ENCODE measurements around the gene STIM1. TPM values are rescaled to one million over a fixed set of nuclear protein-coding genes. Genes with fewer than 3 reads are reported as not detected.
"Not testable (repeated sequence)": the region's sequence is repeated elsewhere in the genome, so short reads cannot be mapped to it uniquely, and the experiment has no call there.

STIM1 gene
- polyA plus RNA-seq, 4 donors = 33.6 to 40.7 (median 37.5) TPM

DNA sequence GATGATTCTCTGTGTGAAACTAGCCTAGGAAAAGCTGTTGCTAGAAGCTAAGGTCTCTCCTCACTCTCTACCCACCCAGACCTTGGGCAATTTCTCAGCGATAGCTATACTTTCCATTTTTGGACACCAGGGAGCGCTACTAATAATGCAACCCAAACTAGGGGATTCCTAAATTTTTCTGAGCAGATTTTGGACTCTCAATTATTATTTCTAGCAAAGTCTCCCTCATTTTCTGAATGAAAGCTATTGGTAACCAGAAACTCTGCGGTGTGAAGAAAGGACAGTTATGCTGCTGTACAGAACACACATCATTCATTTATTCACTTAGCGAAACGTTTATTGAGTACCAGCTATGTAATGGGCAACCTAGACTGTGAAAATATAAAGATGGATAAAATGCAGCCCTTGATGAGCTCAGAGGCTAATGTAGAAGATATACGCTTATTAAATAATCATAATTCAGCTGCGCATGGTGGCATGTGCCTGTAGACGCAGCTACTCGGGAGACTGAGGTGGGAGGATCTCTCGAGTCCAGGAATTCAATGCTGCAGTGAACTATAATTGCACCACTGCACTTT is 6.1 kb upstream of the STIM1 start:
- peak in 1 of 4 donors; percentile 43 for DNase-seq (ENCODE audit: low read depth in 4 of 4, low spot score in 2 of 4)

DNA sequence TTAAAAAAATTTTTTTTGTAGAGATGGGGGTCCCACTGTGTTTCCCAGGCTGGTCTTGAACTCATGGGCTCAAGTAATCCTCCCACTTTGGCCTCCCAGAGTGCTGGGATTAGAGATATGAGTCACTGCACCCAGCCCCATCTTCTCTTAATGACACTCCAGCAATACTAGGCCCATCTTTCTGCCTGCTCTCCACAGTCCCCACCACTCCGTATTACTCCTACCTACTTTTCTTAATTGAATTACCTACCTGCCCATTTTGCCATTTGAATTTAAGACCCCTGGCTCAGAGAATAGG is 2.0 kb upstream of the STIM1 start:
- DNase-seq (ENCODE audit: low read depth in 4 of 4, low spot score in 2 of 4) = no peak

DNA sequence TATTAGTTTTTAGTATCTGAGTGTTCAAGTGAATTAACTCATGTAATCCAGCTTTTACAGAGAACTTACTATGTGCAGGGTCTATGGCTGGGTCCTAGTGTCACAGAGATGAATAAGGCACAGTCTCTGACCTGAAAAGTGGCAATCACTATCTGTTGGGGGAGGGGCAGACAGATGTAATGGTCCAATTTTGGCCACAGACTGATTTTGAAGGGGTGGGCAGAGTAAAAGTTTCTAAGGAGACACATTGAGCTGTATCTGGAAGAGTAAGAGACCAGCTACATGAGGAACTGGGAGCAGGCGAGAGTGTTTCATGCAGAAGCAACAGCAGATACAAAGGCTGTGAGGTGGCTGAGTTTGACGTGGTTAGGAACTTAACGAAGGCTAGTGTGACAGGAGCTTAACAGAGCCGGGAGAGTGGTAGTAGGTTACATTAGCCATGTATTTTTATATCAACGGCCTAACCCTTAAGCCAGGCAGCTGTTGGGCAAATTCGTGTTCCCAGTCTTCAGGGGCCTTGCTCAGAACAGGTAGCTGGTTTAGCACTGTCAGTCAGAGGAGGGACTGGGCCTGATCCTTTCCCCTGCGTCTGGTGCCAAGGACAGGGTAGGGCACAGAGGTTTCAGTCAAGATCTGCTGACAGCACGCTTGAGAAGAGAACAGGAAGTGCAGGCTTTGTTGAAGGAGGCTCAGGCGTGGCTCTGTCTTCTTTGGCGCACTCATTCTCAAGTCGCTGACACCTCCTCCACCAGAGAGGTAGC is 1.4 kb upstream of the STIM1 start:
- no peak for DNase-seq (ENCODE audit: low read depth in 4 of 4, low spot score in 2 of 4)

DNA sequence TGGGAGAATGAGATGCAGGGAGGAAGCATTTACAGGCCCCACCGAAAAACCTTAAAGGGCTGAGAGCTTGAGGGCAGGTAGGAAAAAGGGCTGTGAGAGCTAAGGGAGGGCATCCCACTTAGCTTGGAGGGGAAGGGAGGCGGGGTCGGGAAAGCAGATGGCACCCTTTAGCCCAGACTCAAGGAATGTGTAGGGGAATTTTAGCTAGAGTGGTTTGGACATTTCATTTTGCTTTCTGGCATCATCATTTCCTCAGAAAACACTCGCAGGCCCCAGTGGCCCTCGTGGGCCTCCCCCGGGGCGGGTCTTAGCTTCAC is 846 bp upstream of the STIM1 start:
- DNase-seq (ENCODE audit: low read depth in 4 of 4, low spot score in 2 of 4) = no peak

DNA sequence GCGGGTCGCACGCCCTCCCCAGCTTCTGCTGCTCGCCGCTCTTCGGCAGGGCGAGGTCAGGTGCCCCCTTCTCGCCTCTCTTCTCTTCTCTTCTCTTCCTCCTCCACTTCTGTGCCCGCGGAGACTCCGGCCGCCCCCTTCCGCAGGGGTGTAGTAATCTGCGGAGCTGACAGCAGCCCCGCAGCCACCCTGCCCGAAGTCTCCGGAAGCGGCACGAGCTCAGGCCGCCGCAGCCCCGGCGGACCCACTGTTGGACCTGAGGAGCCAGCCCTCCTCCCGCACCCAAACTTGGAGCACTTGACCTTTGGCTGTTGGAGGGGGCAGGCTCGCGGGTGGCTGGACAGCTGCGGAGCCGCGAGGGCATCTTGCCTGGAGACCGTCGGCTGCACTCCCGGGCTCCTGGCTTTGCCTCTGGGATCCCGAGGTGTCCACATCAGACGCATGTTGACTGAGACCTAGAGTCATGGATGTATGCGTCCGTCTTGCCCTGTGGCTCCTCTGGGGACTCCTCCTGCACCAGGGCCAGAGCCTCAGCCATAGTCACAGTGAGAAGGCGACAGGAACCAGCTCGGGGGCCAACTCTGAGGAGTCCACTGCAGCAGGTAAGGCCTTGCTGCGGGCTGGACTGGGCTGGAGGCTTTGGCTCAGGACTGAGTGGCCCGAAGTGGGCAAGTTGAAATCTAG is 486 bp downstream of the STIM1 start:
- DNase-seq (ENCODE audit: low read depth in 4 of 4, low spot score in 2 of 4) = no peak

DNA sequence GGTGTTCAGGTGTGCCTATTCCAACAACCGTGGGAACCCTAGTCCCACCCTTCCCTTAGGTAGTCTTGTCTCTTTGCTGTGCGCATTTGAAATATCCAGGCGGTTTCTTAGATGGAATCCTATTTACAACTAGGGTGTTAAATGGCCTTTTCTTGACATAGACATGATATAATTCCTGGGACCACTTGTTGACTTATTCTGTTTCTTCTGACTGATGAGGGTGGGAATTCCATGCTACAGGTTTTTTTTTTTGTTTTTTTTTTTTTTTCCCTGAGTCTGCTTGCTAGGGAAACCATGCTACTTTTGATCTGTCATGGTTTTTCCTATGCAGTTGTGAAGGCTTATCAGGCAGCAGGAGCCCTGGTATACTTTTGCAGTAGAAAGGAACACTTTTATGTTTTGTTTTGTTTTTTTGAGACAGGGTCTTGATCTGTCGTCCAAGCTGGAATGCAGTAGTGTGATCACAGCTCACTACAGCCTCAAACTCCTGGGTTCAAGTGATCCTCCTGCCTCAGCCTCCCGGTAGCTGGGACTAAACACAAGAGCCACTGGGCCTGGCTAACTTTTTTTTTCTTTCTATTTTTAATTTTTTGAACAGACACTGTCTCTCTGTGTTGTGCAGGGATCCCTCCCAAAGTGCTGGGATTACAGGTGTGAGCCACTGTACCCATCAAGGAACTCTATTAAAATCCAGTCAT is 1.5 kb downstream of the STIM1 start:
- no peak for DNase-seq (ENCODE audit: low read depth in 4 of 4, low spot score in 2 of 4)

DNA sequence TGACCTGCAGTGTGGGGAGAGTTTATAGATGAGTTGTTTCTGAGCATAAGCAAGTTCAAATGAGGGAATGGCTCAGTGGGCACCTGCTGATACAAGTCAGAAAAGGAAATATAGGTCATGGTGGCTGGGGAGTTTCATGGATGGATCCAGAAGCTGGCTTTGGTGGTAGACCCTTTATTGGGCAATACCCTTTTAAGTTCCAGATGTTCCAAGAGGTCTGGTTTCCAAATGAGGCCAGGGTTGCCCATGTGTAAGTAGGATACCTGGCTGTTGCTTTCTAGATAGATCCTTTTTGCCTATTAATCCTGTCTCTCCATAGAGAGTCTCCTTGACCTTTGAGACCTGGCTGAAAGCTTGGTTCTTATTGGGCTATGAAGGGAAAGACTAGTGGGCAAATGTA is 2.2 kb downstream of the STIM1 start:
- no peak for DNase-seq (ENCODE audit: low read depth in 4 of 4, low spot score in 2 of 4)

DNA sequence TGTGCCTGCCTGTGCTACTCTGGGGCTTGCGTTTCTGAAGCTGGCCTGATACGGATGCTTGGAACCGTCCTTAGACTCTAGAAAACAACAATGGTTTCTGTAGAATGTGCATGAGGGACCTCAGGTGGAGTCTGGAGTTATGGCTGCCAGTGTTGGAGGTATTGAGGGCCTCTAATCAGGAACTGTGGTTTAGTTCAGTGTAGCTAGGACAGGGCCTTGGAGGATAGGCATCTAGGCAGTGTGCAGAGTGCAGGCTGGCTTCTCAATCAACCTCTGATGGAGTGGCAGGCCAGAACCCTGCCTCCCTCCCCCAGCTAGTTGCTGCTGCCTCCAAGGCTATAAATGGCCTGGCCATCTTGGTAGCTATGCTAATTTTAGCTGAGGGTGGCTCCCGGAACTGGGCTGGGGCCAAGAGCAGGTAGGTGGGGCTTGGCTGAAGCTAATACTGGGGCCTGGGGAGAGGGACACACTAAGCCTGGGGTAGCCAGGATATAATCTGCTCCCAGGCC is 4.0 kb downstream of the STIM1 start:
- DNase-seq (ENCODE audit: low read depth in 4 of 4, low spot score in 2 of 4) = no peak

DNA sequence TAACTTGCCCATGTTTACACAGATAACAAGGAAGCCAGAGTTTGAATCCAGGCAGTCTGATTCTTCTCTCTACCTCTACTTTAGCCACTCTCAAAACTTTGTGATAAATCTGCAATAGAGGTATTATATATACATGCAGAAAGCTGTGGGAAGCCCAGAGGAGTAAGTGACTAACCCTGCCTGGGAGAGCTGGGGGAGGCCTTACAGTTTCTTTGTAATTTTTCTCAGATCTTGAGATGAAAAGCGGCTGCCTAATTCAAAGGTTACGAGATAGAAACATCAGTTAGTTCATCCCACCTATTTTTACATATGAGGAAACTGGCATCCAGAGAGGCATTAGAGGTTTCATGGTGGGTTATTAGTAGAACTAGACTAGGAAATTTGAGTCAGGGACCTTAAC is 4.9 kb downstream of the STIM1 start:
- no peak for DNase-seq (ENCODE audit: low read depth in 4 of 4, low spot score in 2 of 4)

DNA sequence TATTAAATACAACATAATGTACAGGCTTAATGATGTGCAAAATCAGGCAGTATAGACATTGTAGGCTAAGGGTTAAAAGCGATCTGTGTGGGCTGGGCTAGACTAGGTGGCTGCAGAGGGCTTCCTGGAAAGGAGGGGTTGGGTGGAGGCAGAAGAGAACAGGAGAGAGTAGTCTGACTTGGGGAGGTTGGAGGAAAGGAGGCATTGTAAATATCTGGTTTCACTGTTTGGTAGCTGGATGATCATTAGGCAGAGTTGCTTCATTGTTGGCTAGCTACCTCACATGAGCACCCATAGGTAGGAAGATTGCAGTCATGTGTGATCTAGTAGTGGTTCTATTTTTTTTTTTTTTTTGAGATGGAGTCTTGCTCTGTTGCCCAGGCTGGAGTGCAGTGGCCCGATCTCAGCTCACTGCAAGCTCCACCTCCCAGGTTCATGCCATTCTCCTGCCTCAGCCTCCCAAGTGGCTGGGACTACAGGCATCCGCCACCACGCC is 5.5 kb downstream of the STIM1 start:
- not testable (repeated sequence) for DNase-seq (ENCODE audit: low read depth in 4 of 4, low spot score in 2 of 4)

DNA sequence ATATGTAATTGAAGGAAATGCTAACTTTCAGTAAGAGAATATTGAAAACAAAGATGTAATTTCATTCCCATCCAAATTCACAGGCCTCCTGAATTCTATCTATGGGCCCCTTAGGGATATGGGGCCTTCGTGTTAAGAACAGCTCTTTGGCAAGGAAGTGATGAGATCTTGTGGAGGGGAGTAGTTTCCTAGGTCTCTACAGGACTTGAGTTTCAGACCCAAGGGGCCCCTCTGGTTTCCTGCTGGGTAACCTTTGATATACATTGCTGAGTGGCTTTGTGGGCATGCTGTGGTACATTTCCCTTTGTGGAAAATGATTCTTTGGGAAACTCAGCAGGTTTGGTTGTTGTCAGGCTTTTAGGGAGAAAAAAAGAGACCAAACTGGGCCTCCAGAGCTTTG is 6.2 kb downstream of the STIM1 start:
- DNase-seq (ENCODE audit: low read depth in 4 of 4, low spot score in 2 of 4) = no peak

DNA sequence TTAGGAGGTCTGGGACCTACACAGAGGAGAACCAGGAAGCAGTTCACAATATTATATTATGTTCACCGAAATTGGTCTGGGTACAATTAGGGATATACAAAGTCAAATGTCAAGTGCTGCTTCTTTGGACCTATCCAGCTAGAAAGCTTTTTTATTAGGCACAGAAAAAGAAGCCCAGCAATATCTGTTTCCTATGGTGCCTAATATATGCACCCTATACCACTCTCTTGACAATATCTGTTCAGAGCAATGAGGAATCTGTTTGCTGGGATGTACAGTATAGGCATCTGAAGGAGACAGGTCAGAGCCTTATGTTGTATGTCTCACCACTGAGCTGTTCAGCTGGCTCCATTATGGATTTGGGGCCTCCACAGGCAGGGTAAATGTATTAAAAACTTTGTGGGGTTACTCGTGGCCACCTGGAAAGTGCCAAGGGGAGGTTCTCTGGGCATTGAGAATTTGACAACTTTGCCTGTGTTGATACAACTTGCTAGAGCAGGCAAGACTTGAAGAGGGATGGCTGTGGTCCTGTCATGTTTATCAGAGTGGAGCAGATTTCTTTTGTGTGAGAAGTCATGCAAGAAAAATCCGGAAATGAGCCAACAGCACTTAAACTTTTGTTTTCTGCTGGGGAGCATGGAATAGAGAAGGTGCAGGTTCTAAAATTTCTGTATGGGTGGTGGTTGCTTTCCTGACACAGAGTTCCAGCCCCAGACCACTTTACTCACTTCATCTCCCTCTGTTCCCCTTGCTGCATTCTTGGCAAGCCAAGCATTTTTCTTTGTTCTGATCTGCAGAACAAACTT is 10.1 kb downstream of the STIM1 start:
- DNase-seq (ENCODE audit: low read depth in 4 of 4, low spot score in 2 of 4) = no peak

DNA sequence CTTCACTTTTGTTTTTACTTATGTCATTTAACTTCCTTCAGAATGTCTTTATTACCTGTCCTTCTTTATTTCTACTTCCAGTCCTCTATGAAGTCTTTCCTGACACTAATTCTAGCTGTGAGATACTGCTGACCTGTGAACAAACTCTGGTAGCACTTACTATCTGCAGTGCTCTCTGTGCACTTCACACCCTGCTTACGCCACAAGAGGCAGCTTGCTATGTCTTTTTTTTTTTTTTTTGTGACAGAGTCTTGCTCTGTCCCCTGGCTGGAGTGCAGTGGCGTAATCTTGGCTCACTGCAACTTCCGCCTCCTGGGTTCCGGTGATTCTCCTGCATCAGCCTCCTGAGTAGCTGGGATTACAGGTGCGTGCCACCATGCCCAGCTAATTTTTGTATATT is 10.7 kb downstream of the STIM1 start:
- no peak for DNase-seq (ENCODE audit: low read depth in 4 of 4, low spot score in 2 of 4)

DNA sequence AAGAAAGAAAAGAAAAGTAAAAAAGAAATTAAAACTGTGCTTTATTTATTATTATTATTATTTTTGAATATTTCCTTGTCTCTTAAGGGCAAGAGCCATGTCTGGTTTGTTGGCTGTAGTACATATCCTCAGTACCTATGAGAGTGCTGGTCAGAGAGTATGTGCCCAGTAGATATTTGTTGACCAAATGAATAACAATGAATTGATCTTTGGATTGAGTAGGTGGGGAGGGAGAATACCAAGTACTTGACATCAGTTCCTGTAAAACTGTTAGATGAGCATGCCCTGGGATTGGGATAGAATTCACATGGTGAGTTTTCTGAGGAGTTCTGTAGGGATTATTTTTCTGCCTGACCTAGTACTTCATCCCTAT is 11.4 kb downstream of the STIM1 start:
- no peak for DNase-seq (ENCODE audit: low read depth in 4 of 4, low spot score in 2 of 4)

DNA sequence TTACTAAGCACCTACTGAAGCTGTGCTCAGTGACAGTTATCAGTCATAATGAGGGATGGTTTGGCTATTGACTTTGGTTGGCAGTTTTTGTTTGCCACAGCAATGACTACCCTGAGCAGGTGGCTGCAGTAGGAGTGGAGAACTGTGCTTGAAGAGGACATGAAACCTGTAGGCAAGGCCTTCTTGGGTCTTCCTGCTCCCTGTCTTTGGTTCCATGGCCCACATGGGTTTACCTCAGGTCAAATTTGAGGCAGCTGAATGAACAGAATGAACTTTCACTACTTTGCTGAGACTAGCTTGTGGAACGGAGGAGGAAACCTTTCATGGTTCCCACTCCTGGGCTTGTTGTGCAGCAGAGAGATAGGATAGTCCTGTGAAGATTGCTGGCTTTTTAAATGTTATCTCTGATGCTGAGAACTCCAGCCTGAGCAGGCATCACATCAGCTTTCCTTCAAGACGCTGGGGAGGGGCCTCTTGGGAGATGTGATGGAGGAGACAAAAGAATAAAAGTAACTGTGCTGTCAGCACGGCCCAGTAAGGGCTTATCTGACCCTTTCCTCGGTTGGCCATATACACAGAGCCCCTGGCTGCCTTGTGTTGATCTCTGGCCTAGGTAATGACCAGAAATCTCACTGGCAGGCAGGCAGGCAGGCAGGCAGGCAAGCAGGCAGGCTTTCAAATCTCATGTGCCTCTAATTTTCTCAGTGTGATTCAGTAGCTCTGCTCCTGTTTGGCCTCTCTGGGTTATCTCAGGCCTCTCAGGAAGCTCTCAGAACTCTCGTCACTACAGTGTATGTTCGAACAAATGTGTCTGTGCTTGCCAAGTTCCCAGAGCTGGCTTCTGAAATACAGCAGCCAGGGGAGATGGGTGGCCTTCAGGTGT is 12.0 kb downstream of the STIM1 start:
- no peak for DNase-seq (ENCODE audit: low read depth in 4 of 4, low spot score in 2 of 4)

DNA sequence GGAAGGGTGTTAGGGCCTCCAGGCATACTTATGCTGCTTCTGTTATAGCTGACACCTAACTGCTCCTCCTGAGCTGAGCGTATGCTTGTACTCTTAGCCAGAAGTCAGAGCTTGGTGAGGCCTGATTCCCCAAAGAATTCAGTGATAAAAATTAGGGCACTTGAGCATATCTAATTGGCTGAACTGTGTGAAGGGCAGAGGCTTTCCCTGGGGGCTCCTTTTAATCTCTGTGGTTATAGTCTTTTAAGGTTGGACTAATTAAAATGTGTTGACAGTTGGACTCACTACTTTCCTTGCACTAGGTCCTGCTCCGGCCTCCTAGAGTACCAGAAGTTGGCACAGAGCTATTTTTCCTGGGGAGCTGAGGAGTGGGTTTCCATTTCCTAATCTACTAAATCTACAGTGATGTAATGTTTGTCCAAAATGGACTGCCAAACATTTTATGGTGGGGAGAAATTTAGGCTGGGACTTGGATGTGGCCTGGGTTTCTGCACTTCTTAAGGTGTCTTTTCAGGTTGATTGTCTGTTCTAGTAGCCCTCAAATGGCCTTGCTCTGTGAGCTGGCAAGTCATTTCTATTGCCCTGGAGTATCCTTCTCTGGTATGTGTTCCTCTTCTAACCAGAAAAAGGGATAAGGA is 18.4 kb downstream of the STIM1 start:
- no peak for DNase-seq (ENCODE audit: low read depth in 4 of 4, low spot score in 2 of 4)

DNA sequence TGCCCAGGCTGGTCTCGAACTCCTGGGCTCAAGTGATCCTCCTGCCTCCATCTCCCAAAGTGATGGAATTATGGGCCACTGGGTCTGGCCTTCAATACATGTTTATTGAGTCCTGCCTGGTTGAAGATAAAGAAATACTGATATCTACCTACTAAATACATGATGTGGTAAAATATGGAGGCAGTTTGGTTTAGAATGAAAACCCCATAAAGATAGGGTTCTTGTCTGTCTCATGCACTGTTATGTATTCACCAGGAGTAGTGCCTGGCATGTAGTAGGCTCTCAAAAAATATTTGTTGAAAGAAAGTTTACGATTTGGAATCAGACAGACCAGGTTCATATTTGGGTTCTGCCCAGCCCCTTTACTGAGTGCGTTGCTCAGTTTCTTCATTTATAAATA is 21.1 kb downstream of the STIM1 start:
- no peak for DNase-seq (ENCODE audit: low read depth in 4 of 4, low spot score in 2 of 4)

DNA sequence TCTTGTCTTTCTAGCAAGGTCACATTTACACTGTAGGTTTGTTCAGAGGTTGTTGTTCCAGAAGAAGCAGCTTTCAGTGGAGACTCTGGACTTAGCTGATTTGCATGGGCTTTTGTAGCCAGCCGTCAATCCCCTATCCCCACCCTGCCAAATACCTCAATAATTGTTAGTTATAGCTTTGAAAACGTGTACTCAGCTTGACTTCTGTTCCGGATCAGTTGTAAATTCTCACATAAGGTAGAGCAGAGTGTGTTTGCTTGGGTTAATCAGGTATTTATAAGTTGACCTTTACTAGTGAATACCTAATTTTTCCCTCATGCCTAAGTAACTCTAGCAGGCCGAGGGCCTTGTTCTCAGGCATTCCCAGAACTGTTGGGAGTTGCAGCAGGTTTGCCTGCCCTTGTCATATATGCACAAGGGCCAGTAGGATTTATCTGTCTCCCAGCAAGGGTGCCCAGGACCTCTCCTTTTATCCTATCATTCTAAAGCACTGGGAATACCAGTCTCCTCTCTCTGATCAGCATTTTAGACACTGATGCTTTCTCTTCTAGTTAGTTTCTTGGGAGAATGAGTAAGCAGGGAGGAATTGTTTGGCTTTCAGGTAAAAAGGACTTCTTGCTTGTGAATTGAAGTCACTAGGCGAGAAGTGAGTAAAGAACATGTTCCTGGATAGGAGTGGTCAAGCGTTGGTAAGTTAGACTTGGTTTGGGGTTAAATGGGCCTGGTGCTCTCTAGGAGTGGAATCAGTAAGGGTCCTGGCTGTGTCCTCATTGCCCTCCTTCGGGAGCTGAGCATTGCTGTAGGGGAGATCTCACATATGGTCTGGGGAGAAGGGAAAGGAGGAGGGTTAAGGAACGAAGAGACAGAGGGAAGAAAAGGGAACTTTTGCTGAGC is 22.1 kb downstream of the STIM1 start:
- no peak for DNase-seq (ENCODE audit: low read depth in 4 of 4, low spot score in 2 of 4)

Measured in left renal cortex interstitium (tissue), 4 donors.